Glutamatergic neuron (in vitro differentiated cells): ENCODE measurements around the gene LPCAT1. TPM values are rescaled to one million over a fixed set of nuclear protein-coding genes. Genes with fewer than 3 reads are reported as not detected.

Experiments
- DNase-seq: peaks from one replicate; pipeline ENCODE4 v3.0.0; 2022
- H3K27ac Mint-ChIP-seq: one replicate; pipeline ENCODE4 v1.8.0; 2020; ENCODE audit warnings: mild to moderate bottlenecking, mixed read lengths, inconsistent platforms; ENCODE audit not compliant: unreplicated experiment
- H3K27me3 Mint-ChIP-seq: one replicate; pipeline ENCODE4 v1.8.0; 2020; ENCODE audit warnings: mild to moderate bottlenecking, moderate library complexity, mixed read lengths, inconsistent platforms; ENCODE audit not compliant: unreplicated experiment
- H3K36me3 Mint-ChIP-seq: one replicate; pipeline ENCODE4 v1.8.0; 2020; ENCODE audit warnings: mild to moderate bottlenecking, mixed read lengths, inconsistent platforms; ENCODE audit not compliant: unreplicated experiment
- H3K4me1 Mint-ChIP-seq: one replicate; pipeline ENCODE4 v1.8.0; 2020; ENCODE audit warnings: mild to moderate bottlenecking, low read depth, mixed read lengths, inconsistent platforms; ENCODE audit not compliant: unreplicated experiment
- H3K4me3 Mint-ChIP-seq: one replicate; pipeline ENCODE4 v1.8.0; 2020; ENCODE audit warnings: mild to moderate bottlenecking, mixed read lengths, inconsistent platforms; ENCODE audit not compliant: unreplicated experiment
- H3K9me3 Mint-ChIP-seq: one replicate; pipeline ENCODE4 v1.8.0; 2020; ENCODE audit warnings: mild to moderate bottlenecking, moderate library complexity, mixed read lengths, inconsistent platforms; ENCODE audit not compliant: unreplicated experiment
- CTCF ChIP-seq: fragments of 200-600 bp; sonication (generic); IDR thresholded peaks from one replicate; pipeline ENCODE4 v1.5.0; 2021; ENCODE audit not compliant: partially characterized antibody, unreplicated experiment
- total RNA-seq: library from RNA; stranded (reverse); fragmentation: NEBNext Ultra II Directional; extraction: Animal tissue kit (Norgen Biotek cat#: 25700); gene quantifications from one replicate; pipeline ENCODE4 v1.2.1, GENCODE V29; 2021; ENCODE audit not compliant: unreplicated experiment

Gene LPCAT1
- total RNA-seq, 1 donor from 2014 or later = 113 TPM

- Mint-ChIP-seq H3K9me3 (peaks cover 22% of the 10 kb centered on the region), H3K4me3 (no peak overlapping the region), H3K27ac (no peak overlapping the region), H3K36me3 (peaks cover 24% of the 10 kb centered on the region), H3K4me1 (peaks cover 11% of the 10 kb centered on the region), H3K27me3 (peaks cover 12% of the 10 kb centered on the region)
- no peak for DNase-seq
- TF ChIP-seq CTCF = no peak
Measured at GRCh38 chr5:1415059-1415425, 108.7 kb downstream of the LPCAT1 start.

GRCh38 chr5:1414311-1415058 is 109.3 kb downstream of the LPCAT1 start:
- TF ChIP-seq CTCF = no peak
- H3K27ac Mint-ChIP-seq = no peak overlapping the region
- H3K4me3 Mint-ChIP-seq = no peak overlapping the region
- peaks cover 24% of the 10 kb centered on the region for H3K36me3 Mint-ChIP-seq
- peaks cover 11% of the 10 kb centered on the region for H3K4me1 Mint-ChIP-seq
- peaks cover 24% of the 10 kb centered on the region for H3K9me3 Mint-ChIP-seq
- peaks cover 14% of the 10 kb centered on the region for H3K27me3 Mint-ChIP-seq
- peak; percentile 91 for DNase-seq

GRCh38 chr5:1413611-1414241 is 110.0 kb downstream of the LPCAT1 start:
- Mint-ChIP-seq H3K9me3 (peaks cover 23% of the 10 kb centered on the region), H3K27ac (no peak overlapping the region), H3K36me3 (peaks cover 17% of the 10 kb centered on the region), H3K4me1 (peaks cover 11% of the 10 kb centered on the region), H3K4me3 (no peak overlapping the region), H3K27me3 (peaks cover 13% of the 10 kb centered on the region)
- no peak for DNase-seq
- no peak for TF ChIP-seq CTCF

- Mint-ChIP-seq H3K4me3 (no peak overlapping the region), H3K4me1 (peaks cover 11% of the 10 kb centered on the region), H3K9me3 (peaks cover 19% of the 10 kb centered on the region), H3K36me3 (peaks cover 12% of the 10 kb centered on the region), H3K27me3 (peaks cover 9% of the 10 kb centered on the region), H3K27ac (no peak overlapping the region)
- no peak for TF ChIP-seq CTCF
- no peak for DNase-seq
Measured at GRCh38 chr5:1413211-1413610, 110.5 kb downstream of the LPCAT1 start.

GRCh38 chr5:1412621-1413020 is 111.1 kb downstream of the LPCAT1 start:
- DNase-seq = no peak
- TF ChIP-seq CTCF = no peak
- Mint-ChIP-seq H3K36me3 (peaks cover 9% of the 10 kb centered on the region), H3K4me3 (no peak overlapping the region), H3K9me3 (peaks cover 19% of the 10 kb centered on the region), H3K27ac (no peak overlapping the region), H3K27me3 (peaks cover 9% of the 10 kb centered on the region), H3K4me1 (peaks cover 10% of the 10 kb centered on the region)
